ENCODE measurements around the gene ARID5B. TPM values are rescaled to one million over a fixed set of nuclear protein-coding genes. Genes with fewer than 3 reads are reported as not detected.

ARID5B gene
- total and polyA plus RNA-seq, 2 experiments from 2014 or later, result 1.3 to 1.6 TPM

- Mint-ChIP-seq H3K36me3 (ENCODE audit: low read depth) (no peaks in the 10 kb centered on the region; the same call in 2 of the 3 replicates), H3K9me3 (no peaks in the 10 kb centered on the region), H3K4me3 (no peak overlapping the region), H3K4me1 (peaks cover 14% of the 10 kb centered on the region), H3K27me3 (ENCODE audit: insufficient read depth, low read depth, poor library complexity) (peaks cover 19% of the 10 kb centered on the region), H3K27ac (no peak overlapping the region)
- H4K20me1 ChIP-seq (replicated peaks; ENCODE audit: insufficient read depth), result no peaks in the 10 kb centered on the region
- H3K27ac ChIP-seq (ENCODE audit: low read depth), result no peak overlapping the region
- no peak overlapping the region for H2AFZ ChIP-seq
- H3K27me3 ChIP-seq (ENCODE audit: insufficient read depth), result peaks cover 9% of the 10 kb centered on the region
- no peaks in the 10 kb centered on the region for H3F3A ChIP-seq (replicated peaks; ENCODE audit: low read depth)
- no peaks in the 10 kb centered on the region for H3K36me3 ChIP-seq (ENCODE audit: insufficient read depth)
- ATAC-seq (no peak), DNase-seq (ENCODE audit: low spot score) (no peak)
- peaks cover 7% of the 10 kb centered on the region for H3K4me1 ChIP-seq (ENCODE audit: insufficient read depth)
- H3K4me3 ChIP-seq, result no peak overlapping the region
- H3K4me2 ChIP-seq, result no peak overlapping the region
- TF ChIP-seq NANOG (IDR thresholded peaks at IDR 0.05; ENCODE audit: borderline replicate concordance) (no peak), ZNF331 (CRISPR knock-in tag; IDR thresholded peaks at IDR 0.05; ENCODE audit: low read depth) (no peak), EZH2phosphoT487 (IDR thresholded peaks at IDR 0.05; ENCODE audit: unreplicated experiment) (no peak), ZNF114 (CRISPR knock-in tag; IDR thresholded peaks at IDR 0.05) (no peak), EZH2 (IDR thresholded peaks at IDR 0.05; ENCODE audit: low read depth, unreplicated experiment) (no peak), STAT1 (IDR thresholded peaks at IDR 0.05; ENCODE audit: unreplicated experiment) (no peak)
- TF ChIP-seq, protein P1, sequence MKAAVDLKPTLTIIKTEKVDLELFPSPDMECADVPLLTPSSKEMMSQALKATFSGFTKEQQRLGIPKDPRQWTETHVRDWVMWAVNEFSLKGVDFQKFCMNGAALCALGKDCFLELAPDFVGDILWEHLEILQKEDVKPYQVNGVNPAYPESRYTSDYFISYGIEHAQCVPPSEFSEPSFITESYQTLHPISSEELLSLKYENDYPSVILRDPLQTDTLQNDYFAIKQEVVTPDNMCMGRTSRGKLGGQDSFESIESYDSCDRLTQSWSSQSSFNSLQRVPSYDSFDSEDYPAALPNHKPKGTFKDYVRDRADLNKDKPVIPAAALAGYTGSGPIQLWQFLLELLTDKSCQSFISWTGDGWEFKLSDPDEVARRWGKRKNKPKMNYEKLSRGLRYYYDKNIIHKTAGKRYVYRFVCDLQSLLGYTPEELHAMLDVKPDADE (IDR thresholded peaks at IDR 0.05), result no peak
- TF ChIP-seq, protein P2, sequence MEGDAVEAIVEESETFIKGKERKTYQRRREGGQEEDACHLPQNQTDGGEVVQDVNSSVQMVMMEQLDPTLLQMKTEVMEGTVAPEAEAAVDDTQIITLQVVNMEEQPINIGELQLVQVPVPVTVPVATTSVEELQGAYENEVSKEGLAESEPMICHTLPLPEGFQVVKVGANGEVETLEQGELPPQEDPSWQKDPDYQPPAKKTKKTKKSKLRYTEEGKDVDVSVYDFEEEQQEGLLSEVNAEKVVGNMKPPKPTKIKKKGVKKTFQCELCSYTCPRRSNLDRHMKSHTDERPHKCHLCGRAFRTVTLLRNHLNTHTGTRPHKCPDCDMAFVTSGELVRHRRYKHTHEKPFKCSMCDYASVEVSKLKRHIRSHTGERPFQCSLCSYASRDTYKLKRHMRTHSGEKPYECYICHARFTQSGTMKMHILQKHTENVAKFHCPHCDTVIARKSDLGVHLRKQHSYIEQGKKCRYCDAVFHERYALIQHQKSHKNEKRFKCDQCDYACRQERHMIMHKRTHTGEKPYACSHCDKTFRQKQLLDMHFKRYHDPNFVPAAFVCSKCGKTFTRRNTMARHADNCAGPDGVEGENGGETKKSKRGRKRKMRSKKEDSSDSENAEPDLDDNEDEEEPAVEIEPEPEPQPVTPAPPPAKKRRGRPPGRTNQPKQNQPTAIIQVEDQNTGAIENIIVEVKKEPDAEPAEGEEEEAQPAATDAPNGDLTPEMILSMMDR (conservative IDR thresholded peaks at IDR 0.05; ENCODE audit: low read depth in 2 of 2), result no peak
- H3K79me2 ChIP-seq (replicated peaks; ENCODE audit: insufficient read depth), result no peaks in the 10 kb centered on the region; the same call in 1 of the 2 replicates
- no peaks in the 10 kb centered on the region for H3K9me2 ChIP-seq (ENCODE audit: insufficient read depth)
Observed at GRCh38 chr10:61906562-61906901, 5.0 kb downstream of the ARID5B start.

GRCh38 chr10:61907011-61907410 is 5.5 kb downstream of the ARID5B start:
- no peak overlapping the region for H3K4me2 ChIP-seq
- H3K9me3 Mint-ChIP-seq, result no peaks in the 10 kb centered on the region
- no peaks in the 10 kb centered on the region for H4K20me1 ChIP-seq (replicated peaks; ENCODE audit: insufficient read depth)
- H3K36me3 ChIP-seq (ENCODE audit: insufficient read depth), result no peaks in the 10 kb centered on the region
- no peaks in the 10 kb centered on the region for H3K9me2 ChIP-seq (ENCODE audit: insufficient read depth)
- H3F3A ChIP-seq (replicated peaks; ENCODE audit: low read depth), result no peaks in the 10 kb centered on the region
- no peak overlapping the region for H2AFZ ChIP-seq
- H3K36me3 Mint-ChIP-seq (ENCODE audit: low read depth), result no peaks in the 10 kb centered on the region; the same call in 2 of the 3 replicates
- H3K27ac Mint-ChIP-seq, result no peak overlapping the region
- no peak overlapping the region for H3K4me3 Mint-ChIP-seq
- H3K27me3 Mint-ChIP-seq (ENCODE audit: insufficient read depth, low read depth, poor library complexity), result peaks cover 17% of the 10 kb centered on the region
- ATAC-seq, result no peak
- DNase-seq (ENCODE audit: low spot score), result no peak
- peaks cover 7% of the 10 kb centered on the region for H3K4me1 ChIP-seq (ENCODE audit: insufficient read depth)
- peaks cover 7% of the 10 kb centered on the region for H3K27me3 ChIP-seq (ENCODE audit: insufficient read depth)
- no peak overlapping the region for H3K4me3 ChIP-seq
- H3K79me2 ChIP-seq (replicated peaks; ENCODE audit: insufficient read depth), result no peaks in the 10 kb centered on the region; the same call in 1 of the 2 replicates
- H3K27ac ChIP-seq (ENCODE audit: low read depth), result no peak overlapping the region
- H3K4me1 Mint-ChIP-seq, result peaks cover 14% of the 10 kb centered on the region
- TF ChIP-seq ZNF114 (CRISPR knock-in tag; IDR thresholded peaks at IDR 0.05) (no peak), CREB1 (CRISPR knock-in tag; IDR thresholded peaks at IDR 0.05; ENCODE audit: low read depth) (no peak)
- TF ChIP-seq, protein P2 (conservative IDR thresholded peaks at IDR 0.05; ENCODE audit: low read depth in 2 of 2), result no peak
- TF ChIP-seq, protein P3, sequence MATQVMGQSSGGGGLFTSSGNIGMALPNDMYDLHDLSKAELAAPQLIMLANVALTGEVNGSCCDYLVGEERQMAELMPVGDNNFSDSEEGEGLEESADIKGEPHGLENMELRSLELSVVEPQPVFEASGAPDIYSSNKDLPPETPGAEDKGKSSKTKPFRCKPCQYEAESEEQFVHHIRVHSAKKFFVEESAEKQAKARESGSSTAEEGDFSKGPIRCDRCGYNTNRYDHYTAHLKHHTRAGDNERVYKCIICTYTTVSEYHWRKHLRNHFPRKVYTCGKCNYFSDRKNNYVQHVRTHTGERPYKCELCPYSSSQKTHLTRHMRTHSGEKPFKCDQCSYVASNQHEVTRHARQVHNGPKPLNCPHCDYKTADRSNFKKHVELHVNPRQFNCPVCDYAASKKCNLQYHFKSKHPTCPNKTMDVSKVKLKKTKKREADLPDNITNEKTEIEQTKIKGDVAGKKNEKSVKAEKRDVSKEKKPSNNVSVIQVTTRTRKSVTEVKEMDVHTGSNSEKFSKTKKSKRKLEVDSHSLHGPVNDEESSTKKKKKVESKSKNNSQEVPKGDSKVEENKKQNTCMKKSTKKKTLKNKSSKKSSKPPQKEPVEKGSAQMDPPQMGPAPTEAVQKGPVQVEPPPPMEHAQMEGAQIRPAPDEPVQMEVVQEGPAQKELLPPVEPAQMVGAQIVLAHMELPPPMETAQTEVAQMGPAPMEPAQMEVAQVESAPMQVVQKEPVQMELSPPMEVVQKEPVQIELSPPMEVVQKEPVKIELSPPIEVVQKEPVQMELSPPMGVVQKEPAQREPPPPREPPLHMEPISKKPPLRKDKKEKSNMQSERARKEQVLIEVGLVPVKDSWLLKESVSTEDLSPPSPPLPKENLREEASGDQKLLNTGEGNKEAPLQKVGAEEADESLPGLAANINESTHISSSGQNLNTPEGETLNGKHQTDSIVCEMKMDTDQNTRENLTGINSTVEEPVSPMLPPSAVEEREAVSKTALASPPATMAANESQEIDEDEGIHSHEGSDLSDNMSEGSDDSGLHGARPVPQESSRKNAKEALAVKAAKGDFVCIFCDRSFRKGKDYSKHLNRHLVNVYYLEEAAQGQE (IDR thresholded peaks at IDR 0.05; ENCODE audit: unreplicated experiment), result no peak

Data from GM23338 (cell line).